Activated naive CD4-positive, alpha-beta T cell treated with anti-CD3 and anti-CD28 coated beads, Interleukin-2, amount 50 U/mL, for 24 hours (primary cell): ENCODE results near the gene PROX1.
"Not testable (repeated sequence)": the region's sequence is repeated elsewhere in the genome, so short reads cannot be mapped to it uniquely, and the experiment has no call there.

Experiments used
- H3K27ac Mint-ChIP-seq: one replicate; pipeline ENCODE4 v1.8.0; 2021; ENCODE audit warnings: mild to moderate bottlenecking, mixed read lengths
- H3K27me3 Mint-ChIP-seq: one replicate; pipeline ENCODE4 v1.8.0; 2021; ENCODE audit warnings: mixed read lengths
- H3K36me3 Mint-ChIP-seq: one replicate; pipeline ENCODE4 v1.8.0; 2021; ENCODE audit warnings: mixed read lengths
- H3K4me1 Mint-ChIP-seq: one replicate; pipeline ENCODE4 v1.8.0; 2021; ENCODE audit warnings: mixed read lengths
- H3K4me3 Mint-ChIP-seq: one replicate; pipeline ENCODE4 v1.8.0; 2021; ENCODE audit warnings: mild to moderate bottlenecking, mixed read lengths
- H3K9me3 Mint-ChIP-seq: one replicate; pipeline ENCODE4 v1.8.0; 2021; ENCODE audit warnings: mixed read lengths

PROX1 gene

GRCh38 chr1:214089003-214089402, 101.2 kb downstream of the PROX1 start:
- not testable (repeated sequence) for H3K27me3 Mint-ChIP-seq, H3K27ac Mint-ChIP-seq, H3K4me3 Mint-ChIP-seq, H3K36me3 Mint-ChIP-seq
- H3K9me3 Mint-ChIP-seq: peaks cover 29% of the 10 kb centered on the region
- peaks cover 13% of the 10 kb centered on the region for H3K4me1 Mint-ChIP-seq
